ENCODE measurements around the gene HSPA9.
A peak's percentile ranks its signal among the peaks of the same experiment; 100 is the strongest.

HSPA9 gene

GRCh38 chr5:138575194-138576015 lies at the start of gene HSPA9:
Gene HSPA9, minus strand, starts transcription at chr5:138575401. Its CDS starts 83 bp downstream, at chr5:138575318.
- DNase-seq: peak; percentile 94

- no peak for DNase-seq
Observed at GRCh38 chr5:138623053-138623452, 47.9 kb upstream of the HSPA9 start.

DNA sequence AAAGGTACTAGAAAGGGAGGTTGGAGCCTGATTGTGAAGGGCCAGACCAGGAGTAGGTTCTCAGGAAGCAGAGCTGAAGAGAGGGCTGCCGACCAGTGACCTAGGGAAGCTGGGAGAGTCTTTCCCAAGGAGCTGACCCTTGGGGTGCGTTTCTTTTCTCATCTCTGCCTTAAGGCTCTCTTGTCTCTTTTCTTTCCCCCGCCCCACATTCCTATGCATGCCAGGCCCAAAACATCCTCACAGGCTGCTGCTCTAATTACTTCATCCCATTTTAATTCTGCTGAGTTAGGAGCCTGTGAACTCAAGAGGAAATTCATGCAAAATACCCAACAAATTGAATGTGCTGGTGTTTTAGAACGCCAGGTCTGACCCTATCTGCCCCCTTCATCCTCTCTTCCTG lies 46.9 kb upstream of the HSPA9 start:
- DNase-seq: no peak

DNA sequence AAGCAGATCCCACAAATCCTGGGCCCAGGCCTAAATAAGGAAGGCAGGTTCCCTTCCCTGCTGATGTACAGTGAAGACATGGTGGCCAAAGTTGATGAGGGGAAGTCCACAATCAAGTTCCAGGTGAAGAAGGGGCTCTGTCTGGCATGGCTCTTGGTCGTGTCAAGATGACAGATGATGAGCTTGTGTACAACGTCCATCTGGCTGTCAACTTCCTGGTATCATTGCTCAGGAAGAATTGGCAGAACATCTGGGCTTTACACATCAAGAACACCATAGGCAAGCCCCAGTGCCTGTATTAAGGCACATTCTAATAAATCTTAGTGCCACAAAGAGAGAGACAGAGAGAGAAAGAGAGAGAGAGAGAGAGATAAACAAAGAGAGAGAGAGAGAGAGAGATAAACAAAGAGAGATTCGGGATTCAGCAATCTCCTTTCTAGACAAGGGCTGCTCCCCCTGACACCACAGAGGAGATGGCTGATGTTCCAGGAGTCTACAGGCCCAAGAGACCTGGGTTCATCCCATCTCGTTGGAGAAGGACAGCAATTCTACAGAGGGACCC lies 45.5 kb upstream of the HSPA9 start:
- no peak for DNase-seq

- no peak for DNase-seq
Observed at GRCh38 chr5:138616508-138616907, 41.3 kb upstream of the HSPA9 start.

DNA sequence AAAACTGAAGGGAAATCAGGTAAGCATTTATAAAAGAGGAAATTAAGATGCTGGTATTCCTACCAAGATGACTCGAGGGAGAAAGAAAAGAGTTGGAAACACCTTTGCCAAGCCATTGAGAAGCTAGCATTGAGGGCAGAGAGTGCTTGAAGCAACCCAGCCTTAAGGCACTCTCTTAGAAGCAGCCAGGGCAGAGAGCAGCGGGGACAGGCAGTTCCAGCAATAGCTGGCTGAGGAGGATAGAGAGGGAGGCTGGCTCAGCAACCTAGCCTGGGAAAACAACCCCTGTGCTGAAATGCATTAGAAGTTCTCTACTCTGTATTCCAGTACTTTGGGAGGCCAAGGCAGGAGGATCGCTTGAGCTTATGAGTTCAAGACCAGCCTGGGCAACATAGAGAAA lies 40.3 kb upstream of the HSPA9 start:
- no peak for DNase-seq

- no peak for DNase-seq
Observed at GRCh38 chr5:138611678-138612218, 36.5 kb upstream of the HSPA9 start.

DNA sequence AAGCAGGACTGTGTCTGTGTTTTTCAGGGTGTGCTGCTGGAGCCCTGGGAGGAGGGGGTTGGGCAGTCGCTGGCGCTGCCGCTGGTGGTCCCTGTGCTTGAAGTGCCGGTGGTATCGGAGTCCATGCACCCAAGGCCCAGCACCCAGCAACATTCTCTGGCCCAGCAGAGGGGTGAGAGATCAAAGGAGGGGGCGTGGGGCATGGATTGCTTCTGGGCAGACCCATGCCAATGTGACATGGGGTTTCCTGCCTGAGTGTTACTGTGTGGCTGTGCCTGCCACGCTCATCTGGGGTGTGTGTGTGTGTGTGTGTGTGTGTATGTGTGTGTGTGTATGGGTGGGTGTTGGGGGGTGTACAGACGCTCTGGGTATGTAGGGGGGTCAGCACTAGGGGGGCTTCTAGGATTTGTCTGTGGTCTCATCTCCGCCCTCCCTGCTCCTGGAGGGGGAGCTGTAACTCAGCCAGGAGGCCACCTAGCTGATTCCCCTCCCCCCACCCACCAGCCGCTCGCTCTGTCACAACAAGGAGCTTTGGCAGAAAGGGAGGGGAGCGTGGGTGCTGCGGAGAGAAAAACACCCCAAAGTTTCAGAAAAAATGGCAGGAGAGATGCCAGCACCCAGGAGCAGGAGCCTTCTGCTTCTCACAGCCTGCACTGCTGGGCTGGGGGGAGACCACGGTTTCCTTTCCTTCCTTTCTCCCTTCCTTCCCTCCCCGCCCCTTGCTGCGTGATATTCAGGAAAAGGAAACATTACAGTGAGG lies 35.9 kb upstream of the HSPA9 start:
- no peak for DNase-seq

GRCh38 chr5:138610415-138610917 lies 35.3 kb upstream of the HSPA9 start:
- no peak for DNase-seq

GRCh38 chr5:138606378-138607064 lies 31.3 kb upstream of the HSPA9 start:
- no peak for DNase-seq

- no peak for DNase-seq
Observed at GRCh38 chr5:138605254-138605972, 30.2 kb upstream of the HSPA9 start.

GRCh38 chr5:138604176-138604785 lies 29.1 kb upstream of the HSPA9 start:
- DNase-seq: no peak

DNA sequence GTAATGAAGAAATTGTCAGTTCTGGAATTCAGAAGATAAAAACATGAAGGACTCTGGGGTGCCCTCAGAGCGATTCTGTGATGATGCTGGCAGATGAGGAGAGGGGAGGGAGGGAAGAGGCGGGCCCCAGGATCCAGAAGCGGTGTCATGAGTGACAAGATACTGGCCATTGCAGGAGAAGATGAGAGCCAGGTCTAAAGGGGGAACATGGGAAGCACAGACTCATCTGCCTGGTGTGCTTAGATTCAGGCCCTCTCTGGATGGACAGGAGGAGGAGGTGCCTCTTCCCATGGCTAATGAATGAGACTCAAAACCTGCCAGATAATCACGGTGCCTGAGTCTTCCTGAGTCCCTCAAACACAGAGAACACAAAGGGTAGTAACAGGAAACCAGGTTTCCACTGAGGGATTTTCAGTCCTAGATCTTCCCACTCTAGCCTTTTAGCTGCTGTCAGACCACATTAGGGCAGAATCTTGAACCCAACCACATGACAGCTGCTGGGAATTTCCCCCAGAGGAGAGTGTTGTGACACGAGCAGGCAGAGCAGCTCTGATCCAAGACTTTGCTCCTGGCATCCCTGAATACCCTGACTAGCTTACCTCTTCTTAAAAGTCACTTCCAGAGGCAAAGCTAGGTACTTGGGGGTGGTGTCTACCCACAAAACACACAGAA lies 28.2 kb upstream of the HSPA9 start:
- DNase-seq: no peak

- no peak for DNase-seq
Observed at GRCh38 chr5:138602371-138603000, 27.3 kb upstream of the HSPA9 start.

- DNase-seq: no peak
Observed at GRCh38 chr5:138601444-138601843, 26.2 kb upstream of the HSPA9 start.

DNA sequence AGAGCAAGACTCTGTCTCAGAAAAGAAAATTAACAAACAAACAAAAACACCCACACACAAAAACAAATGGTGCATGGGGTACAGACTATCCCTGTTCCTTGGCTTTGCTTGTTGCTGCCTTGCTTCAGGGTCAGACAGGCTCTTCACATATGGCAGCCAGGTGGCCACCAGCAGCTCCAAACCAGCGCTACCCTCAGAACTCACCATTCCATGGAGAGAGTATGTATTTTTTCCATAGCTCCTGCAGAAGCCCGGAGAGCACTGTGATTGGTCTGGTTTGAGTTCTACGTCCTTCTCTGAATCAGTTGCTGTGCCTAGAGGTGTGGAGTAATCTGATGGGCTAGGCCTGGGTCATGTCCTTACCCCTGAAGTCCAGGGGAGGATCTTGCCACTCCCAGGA lies 25.2 kb upstream of the HSPA9 start:
- no peak for DNase-seq

DNA sequence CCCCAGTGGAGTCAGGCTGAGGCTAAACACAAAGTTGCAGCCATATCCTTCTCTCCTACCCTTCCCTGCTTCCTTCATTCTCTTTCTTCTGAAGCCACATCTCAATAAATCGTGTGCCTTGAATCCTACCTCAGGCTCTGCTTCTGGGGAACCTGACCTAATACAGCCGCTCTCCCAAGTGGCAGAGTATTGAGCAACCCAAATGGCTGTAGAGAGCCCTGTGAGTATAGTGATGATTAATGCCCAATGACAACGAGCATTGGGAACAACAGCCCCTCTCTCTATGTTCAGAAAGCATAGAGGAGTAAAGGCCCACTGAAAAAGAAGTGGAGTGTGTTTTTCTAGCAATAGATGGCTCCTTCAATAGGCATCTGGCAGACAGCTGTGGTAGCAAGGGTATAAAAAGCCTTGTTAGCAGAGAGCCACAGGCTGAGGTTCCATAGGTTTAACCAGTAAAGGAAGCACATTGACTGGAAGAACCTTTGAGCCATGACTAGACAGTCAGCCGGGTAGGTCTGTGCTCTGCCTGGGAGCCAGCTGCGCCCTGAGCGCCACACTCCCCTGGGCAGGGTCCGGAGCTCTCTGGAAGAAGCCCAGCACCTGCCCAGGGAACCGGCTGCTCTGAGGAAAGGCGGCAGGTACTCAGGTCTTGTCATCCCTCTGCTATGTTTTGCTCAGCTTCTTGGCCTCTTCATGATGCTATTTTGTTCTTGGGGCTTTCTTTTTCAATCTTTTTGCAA lies 22.6 kb upstream of the HSPA9 start:
- no peak for DNase-seq

GRCh38 chr5:138596105-138596881 lies 21.1 kb upstream of the HSPA9 start:
- DNase-seq: no peak

All from DMS153 (cell line).